SK-N-SH (cell line): Measurements from ENCODE around the gene ZRANB3.

ENCODE experiments used
- EZH2phosphoT487 ChIP-seq: fragments of 200-600 bp; sonication (generic); IDR thresholded peaks from 2 replicates; pipeline ENCODE4 v1.6.1; 2017; ENCODE audit warnings: low read depth, mixed run types, mild to moderate bottlenecking, antibody characterized with exemption, moderate library complexity, borderline replicate concordance
- FOSL2 ChIP-seq: IDR thresholded peaks from 2 replicates; pipeline ENCODE4 v1.4.0; 2012; ENCODE audit warnings: low read depth, mild to moderate bottlenecking, moderate library complexity, borderline replicate concordance
- POLR2AphosphoS5 ChIP-seq: IDR thresholded peaks from 2 replicates; pipeline ENCODE4 v1.6.1; 2012; ENCODE audit warnings: low read depth, low read length
- RCOR1 ChIP-seq: fragments of 150-350 bp; IDR thresholded peaks from 2 replicates; pipeline ENCODE4 v1.6.1; 2017; ENCODE audit warnings: antibody characterized with exemption, low read length
- SMC3 ChIP-seq: IDR thresholded peaks from 2 replicates; pipeline ENCODE4 v1.6.1; 2012; ENCODE audit warnings: low read depth, low read length, improper control_type of control experiment
- TEAD4 ChIP-seq: IDR thresholded peaks from 2 replicates; pipeline ENCODE4 v1.4.0; 2012; ENCODE audit warnings: mild to moderate bottlenecking, borderline replicate concordance; ENCODE audit not compliant: insufficient read depth
- YY1 ChIP-seq: IDR thresholded peaks from 2 replicates; pipeline ENCODE4 v1.4.0; 2012; ENCODE audit warnings: low read depth, mild to moderate bottlenecking
- TF ChIP-seq, protein P1 (sequence below): IDR thresholded peaks from 2 replicates; pipeline ENCODE4 v1.6.1; 2012; ENCODE audit warnings: mild to moderate bottlenecking, low read depth, low read length, moderate library complexity
- TF ChIP-seq, protein P2 (sequence below): IDR thresholded peaks from 2 replicates; pipeline ENCODE4 v1.4.0; 2012; ENCODE audit warnings: low read depth
- TF ChIP-seq, protein P3 (sequence below): fragments of 200-600 bp; sonication (generic); IDR thresholded peaks from 2 replicates; pipeline ENCODE4 v1.6.1; 2017; ENCODE audit warnings: antibody characterized with exemption, mild to moderate bottlenecking, moderate library complexity
- TF ChIP-seq, protein P4 (sequence below): fragments of 150-350 bp; IDR thresholded peaks from 2 replicates; pipeline ENCODE4 v1.6.1; 2017; ENCODE audit warnings: antibody characterized with exemption, low read length, low read depth, borderline replicate concordance
- TF ChIP-seq, protein P5 (sequence below): IDR thresholded peaks from 2 replicates; pipeline ENCODE4 v1.4.0; 2012; ENCODE audit warnings: low read depth, borderline replicate concordance

DNA sequence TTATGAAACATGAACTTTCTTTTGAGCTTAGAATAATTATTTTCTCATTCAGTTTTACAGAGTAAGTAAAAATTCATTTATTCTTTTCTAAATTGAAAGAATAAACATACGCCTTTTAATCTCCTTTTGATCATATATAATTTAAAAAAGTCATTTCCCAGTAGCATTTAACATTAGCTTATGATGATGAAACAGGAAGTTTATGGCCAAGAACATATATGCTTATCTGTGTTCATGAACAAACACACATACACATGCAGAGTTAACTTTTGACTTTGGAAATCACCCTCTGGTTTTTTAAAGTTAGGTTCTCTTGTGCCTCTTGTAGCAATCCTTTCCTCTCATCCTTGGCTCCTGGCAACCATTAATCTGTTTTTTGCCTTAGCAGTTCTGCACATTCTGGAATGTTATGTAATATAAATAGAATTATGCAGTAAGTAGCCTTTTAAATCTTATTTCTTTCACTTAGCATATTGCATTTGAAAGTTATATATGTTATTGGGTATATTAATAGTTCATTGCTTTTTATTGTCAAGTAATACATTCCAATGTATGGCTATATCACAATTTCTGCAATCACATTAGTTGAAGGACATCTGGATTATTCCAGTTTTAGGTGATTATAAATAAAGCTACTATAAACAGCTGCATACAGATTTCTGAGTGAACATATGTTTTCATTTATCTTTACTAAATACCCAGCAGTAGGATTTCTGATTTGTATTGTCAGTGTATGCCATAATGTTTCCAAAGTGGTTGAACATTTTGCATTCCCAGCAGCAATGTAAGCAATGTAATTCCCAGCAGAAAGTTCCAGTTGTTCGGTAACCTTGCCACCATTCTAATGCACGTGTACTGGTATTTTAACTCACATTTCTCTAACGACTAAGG is 210.3 kb downstream of the ZRANB3 start:
- TF ChIP-seq, protein P1, sequence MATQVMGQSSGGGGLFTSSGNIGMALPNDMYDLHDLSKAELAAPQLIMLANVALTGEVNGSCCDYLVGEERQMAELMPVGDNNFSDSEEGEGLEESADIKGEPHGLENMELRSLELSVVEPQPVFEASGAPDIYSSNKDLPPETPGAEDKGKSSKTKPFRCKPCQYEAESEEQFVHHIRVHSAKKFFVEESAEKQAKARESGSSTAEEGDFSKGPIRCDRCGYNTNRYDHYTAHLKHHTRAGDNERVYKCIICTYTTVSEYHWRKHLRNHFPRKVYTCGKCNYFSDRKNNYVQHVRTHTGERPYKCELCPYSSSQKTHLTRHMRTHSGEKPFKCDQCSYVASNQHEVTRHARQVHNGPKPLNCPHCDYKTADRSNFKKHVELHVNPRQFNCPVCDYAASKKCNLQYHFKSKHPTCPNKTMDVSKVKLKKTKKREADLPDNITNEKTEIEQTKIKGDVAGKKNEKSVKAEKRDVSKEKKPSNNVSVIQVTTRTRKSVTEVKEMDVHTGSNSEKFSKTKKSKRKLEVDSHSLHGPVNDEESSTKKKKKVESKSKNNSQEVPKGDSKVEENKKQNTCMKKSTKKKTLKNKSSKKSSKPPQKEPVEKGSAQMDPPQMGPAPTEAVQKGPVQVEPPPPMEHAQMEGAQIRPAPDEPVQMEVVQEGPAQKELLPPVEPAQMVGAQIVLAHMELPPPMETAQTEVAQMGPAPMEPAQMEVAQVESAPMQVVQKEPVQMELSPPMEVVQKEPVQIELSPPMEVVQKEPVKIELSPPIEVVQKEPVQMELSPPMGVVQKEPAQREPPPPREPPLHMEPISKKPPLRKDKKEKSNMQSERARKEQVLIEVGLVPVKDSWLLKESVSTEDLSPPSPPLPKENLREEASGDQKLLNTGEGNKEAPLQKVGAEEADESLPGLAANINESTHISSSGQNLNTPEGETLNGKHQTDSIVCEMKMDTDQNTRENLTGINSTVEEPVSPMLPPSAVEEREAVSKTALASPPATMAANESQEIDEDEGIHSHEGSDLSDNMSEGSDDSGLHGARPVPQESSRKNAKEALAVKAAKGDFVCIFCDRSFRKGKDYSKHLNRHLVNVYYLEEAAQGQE: no peak
- TF ChIP-seq POLR2AphosphoS5: no peak
- TF ChIP-seq, protein P2, sequence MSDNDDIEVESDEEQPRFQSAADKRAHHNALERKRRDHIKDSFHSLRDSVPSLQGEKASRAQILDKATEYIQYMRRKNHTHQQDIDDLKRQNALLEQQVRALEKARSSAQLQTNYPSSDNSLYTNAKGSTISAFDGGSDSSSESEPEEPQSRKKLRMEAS: no peak
- TF ChIP-seq, protein P3, sequence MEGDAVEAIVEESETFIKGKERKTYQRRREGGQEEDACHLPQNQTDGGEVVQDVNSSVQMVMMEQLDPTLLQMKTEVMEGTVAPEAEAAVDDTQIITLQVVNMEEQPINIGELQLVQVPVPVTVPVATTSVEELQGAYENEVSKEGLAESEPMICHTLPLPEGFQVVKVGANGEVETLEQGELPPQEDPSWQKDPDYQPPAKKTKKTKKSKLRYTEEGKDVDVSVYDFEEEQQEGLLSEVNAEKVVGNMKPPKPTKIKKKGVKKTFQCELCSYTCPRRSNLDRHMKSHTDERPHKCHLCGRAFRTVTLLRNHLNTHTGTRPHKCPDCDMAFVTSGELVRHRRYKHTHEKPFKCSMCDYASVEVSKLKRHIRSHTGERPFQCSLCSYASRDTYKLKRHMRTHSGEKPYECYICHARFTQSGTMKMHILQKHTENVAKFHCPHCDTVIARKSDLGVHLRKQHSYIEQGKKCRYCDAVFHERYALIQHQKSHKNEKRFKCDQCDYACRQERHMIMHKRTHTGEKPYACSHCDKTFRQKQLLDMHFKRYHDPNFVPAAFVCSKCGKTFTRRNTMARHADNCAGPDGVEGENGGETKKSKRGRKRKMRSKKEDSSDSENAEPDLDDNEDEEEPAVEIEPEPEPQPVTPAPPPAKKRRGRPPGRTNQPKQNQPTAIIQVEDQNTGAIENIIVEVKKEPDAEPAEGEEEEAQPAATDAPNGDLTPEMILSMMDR: no peak
- TF ChIP-seq, protein P4, sequence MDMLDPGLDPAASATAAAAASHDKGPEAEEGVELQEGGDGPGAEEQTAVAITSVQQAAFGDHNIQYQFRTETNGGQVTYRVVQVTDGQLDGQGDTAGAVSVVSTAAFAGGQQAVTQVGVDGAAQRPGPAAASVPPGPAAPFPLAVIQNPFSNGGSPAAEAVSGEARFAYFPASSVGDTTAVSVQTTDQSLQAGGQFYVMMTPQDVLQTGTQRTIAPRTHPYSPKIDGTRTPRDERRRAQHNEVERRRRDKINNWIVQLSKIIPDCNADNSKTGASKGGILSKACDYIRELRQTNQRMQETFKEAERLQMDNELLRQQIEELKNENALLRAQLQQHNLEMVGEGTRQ: no peak
- no peak for TF ChIP-seq YY1
- TF ChIP-seq, protein P5, sequence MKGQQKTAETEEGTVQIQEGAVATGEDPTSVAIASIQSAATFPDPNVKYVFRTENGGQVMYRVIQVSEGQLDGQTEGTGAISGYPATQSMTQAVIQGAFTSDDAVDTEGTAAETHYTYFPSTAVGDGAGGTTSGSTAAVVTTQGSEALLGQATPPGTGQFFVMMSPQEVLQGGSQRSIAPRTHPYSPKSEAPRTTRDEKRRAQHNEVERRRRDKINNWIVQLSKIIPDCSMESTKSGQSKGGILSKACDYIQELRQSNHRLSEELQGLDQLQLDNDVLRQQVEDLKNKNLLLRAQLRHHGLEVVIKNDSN: no peak
- no peak for TF ChIP-seq SMC3
- no peak for TF ChIP-seq TEAD4
- TF ChIP-seq EZH2phosphoT487: no peak
- TF ChIP-seq RCOR1: 0 out of 2 replicates have a peak, but pooled peaks have one; percentile 35
- no peak for TF ChIP-seq FOSL2
